Stimulated activated CD4-positive, alpha-beta T cell treated with anti-CD3 and anti-CD28 coated beads, Interleukin-4, amount 100 ng/mL, for 24 hours (primary cell): Measurements from ENCODE around the gene SCARB2.

Experiments used
- DNase-seq: peaks from one replicate; pipeline ENCODE4 v3.0.0-alpha.2; 2020

Gene SCARB2

DNA sequence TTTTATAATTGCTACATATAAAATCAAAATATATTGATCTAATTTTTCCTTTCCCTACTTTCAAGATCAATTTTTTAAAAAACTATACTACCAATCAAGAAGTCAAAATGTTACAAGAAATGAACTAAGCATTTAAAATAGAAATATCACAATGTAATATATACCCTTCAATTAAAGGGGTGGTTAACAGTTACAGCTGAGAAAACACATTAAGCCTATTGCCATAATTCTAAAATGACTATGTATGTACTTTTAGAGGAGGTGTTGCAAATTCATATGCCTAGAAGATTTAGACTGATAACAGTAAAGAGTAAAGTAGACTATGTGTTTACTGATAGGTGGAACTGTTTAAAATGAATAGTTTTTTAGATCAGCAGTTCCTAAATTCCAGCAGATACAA lies 69.1 kb downstream of the SCARB2 start:
- no peak for DNase-seq

GRCh38 chr4:76141241-76141640 lies 72.4 kb downstream of the SCARB2 start:
- DNase-seq: no peak

GRCh38 chr4:76127754-76128153 lies 85.9 kb downstream of the SCARB2 start:
- no peak for DNase-seq

GRCh38 chr4:76125816-76126215 lies 87.8 kb downstream of the SCARB2 start:
- no peak for DNase-seq

DNA sequence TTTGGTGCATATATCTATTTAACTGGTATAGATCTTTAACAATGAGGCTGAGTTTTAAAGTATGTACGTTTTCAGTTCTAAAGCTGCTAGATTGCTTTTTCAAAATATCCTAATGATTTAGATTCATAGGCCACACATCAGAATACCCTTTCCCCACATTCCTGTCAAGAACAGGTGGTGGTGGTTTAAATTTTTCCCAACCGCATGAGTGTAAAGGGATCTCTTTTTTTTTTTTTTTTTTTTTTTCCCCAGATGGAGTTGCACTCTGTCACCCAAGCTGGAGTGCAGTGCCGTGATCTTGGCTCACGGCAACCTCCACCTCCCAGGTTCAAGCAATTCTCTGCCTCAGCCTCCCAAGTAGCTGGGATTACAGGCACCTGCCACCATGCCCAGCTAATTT lies 93.4 kb downstream of the SCARB2 start:
- DNase-seq: no peak

DNA sequence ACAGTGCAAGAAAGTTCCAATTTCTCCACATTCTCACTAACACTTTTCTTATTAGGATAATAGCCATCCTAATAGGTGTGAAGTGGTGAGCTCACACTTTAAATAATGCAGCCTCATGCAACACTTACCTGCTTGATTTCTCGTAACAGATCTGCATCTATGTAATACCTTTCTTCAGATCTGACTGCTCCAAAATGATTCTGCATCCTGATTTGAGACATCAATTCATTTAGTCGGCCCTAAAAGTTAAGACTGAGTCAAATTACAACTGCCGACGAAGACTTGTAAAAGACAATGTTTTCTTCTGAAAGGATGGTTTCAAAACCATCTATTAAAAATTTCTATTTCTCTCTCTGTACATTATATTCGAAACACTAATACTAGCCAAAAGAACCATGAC lies 96.1 kb downstream of the SCARB2 start:
- DNase-seq: no peak

DNA sequence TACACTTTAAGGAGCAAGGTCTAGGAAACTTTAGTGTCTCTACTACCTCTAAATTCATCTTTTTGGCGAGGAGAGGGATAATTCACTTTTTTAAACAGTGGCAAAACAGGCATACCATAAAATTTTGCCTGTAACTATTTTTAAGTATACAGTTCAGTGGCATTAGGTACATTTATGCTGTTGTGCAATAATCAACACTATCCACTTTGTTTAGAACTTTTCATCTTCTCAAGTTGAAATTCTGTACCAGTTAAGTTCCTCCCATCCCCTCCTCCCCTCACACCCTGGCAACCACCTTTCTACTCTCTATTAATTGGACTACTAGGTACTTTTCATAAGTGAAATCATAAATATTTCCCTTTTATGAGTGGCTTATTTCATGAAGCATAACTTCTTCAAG lies 96.8 kb downstream of the SCARB2 start:
- DNase-seq: no peak
